Breast epithelium (tissue), 3 donors: ENCODE measurements around the gene NACC2.

Experiments used
- POLR2A ChIP-seq: fragments of 450-650 bp; IDR thresholded peaks from one replicate; pipeline ENCODE4 v1.6.1; 2016; ENCODE audit warnings: antibody characterized with exemption, mild to moderate bottlenecking, moderate library complexity
- TF ChIP-seq, protein P1 (sequence below), 3 donors: fragments of 450-650 bp; IDR thresholded peaks; one replicate each; pipeline ENCODE4 v1.5.1; 2016 to 2017; ENCODE audit warnings: antibody characterized with exemption in 3 of 3, mild to moderate bottlenecking in 3 of 3, moderate library complexity in 3 of 3

GRCh38 chr9:135976531-135976930 is 118.6 kb downstream of the NACC2 start:
- TF ChIP-seq POLR2A, result no peak
- TF ChIP-seq, protein P1, sequence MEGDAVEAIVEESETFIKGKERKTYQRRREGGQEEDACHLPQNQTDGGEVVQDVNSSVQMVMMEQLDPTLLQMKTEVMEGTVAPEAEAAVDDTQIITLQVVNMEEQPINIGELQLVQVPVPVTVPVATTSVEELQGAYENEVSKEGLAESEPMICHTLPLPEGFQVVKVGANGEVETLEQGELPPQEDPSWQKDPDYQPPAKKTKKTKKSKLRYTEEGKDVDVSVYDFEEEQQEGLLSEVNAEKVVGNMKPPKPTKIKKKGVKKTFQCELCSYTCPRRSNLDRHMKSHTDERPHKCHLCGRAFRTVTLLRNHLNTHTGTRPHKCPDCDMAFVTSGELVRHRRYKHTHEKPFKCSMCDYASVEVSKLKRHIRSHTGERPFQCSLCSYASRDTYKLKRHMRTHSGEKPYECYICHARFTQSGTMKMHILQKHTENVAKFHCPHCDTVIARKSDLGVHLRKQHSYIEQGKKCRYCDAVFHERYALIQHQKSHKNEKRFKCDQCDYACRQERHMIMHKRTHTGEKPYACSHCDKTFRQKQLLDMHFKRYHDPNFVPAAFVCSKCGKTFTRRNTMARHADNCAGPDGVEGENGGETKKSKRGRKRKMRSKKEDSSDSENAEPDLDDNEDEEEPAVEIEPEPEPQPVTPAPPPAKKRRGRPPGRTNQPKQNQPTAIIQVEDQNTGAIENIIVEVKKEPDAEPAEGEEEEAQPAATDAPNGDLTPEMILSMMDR (IDR thresholded peaks at IDR 0.05), result no peak
